SK-N-SH (cell line): Measurements from ENCODE around the gene BRSK1. TPM values are rescaled to one million over a fixed set of nuclear protein-coding genes. Genes with fewer than 3 reads are reported as not detected.

Experiments used
- CTCF ChIA-PET: fragments of 300-600, 350-600 bp; formaldehyde crosslinking; extraction: SDS; loops from one replicate; lab custom pipeline; 2021; lab: Yijun Ruan, JAX
- POLR2A ChIA-PET: fragments of 350-600 bp; sonication (Branson Sonifier 250); formaldehyde crosslinking; extraction: SDS; loops from one replicate; lab custom pipeline; 2020; ENCODE audit warnings: antibody characterized with exemption, inconsistent platforms; lab: Yijun Ruan, JAX
- DNase-seq: peaks from one replicate; pipeline ENCODE4 v3.0.0; 2012
- H2AFZ ChIP-seq: fragments of 200-600 bp; sonication (generic); 2 replicates; pipeline ENCODE4 v1.8.1; 2016; ENCODE audit warnings: antibody characterized with exemption, mild to moderate bottlenecking, low read depth
- H3F3A ChIP-seq: fragments of 200-600 bp; sonication (generic); replicated peaks from 2 replicates; pipeline ENCODE3; 2016; ENCODE audit warnings: antibody characterized with exemption, mild to moderate bottlenecking; ENCODE audit not compliant: insufficient read depth
- H3K27ac ChIP-seq, 2 experiments: fragments of 200-500 bp in 1 of 2; fragments of 200-600 bp in 1 of 2; sonication (Bioruptor generic) in 1 of 2; sonication (generic), shearing (Covaris generic) in 1 of 2; 2 replicates each; pipeline versions ENCODE4 v1.5.1 to v1.6.1; 2014 to 2016; ENCODE audit warnings: low read depth in 2 of 2, inconsistent platforms in 1 of 2, low read length in 1 of 2, mild to moderate bottlenecking in 1 of 2, mixed read lengths in 1 of 2
- H3K27me3 ChIP-seq: fragments of 200-600 bp; sonication (generic), shearing (Covaris generic); 2 replicates; pipeline ENCODE4 v1.6.1; 2016; ENCODE audit warnings: mixed run types; ENCODE audit not compliant: insufficient read depth
- H3K36me3 ChIP-seq, 2 experiments: fragments of 200-500 bp in 1 of 2; fragments of 200-600 bp in 1 of 2; sonication (Bioruptor generic) in 1 of 2; sonication (generic) in 1 of 2; replicated peaks in 1 of 2; 2 replicates each; pipeline versions ENCODE3 to v1.5.1; 2014 to 2016; ENCODE audit warnings: low read length in 1 of 2, mild to moderate bottlenecking in 1 of 2; ENCODE audit not compliant: insufficient read depth in 2 of 2, control insufficient read depth in 1 of 2
- H3K4me1 ChIP-seq, 2 experiments: fragments of 200-500 bp in 1 of 2; fragments of 200-600 bp in 1 of 2; sonication (Bioruptor generic) in 1 of 2; sonication (generic), shearing (Covaris generic) in 1 of 2; 2 replicates each; pipeline versions ENCODE4 v1.5.1 to v1.6.1; 2014 to 2016; ENCODE audit warnings: low read depth in 1 of 2, low read length in 1 of 2, mixed run types in 1 of 2; ENCODE audit not compliant: insufficient read depth in 2 of 2, control insufficient read depth in 1 of 2
- H3K4me2 ChIP-seq: fragments of 200-600 bp; sonication (generic), shearing (Covaris generic); 2 replicates; pipeline ENCODE4 v1.6.1; 2017; ENCODE audit warnings: mixed run types
- H3K4me3 ChIP-seq, 2 experiments: fragments of 200-500 bp in 1 of 2; fragments of 200-600 bp in 1 of 2; sonication (Bioruptor generic) in 1 of 2; sonication (generic), shearing (Covaris generic) in 1 of 2; 2 replicates each; pipeline versions ENCODE4 v1.5.1 to v1.8.1; 2014 to 2016; ENCODE audit warnings: low read depth in 2 of 2, inconsistent platforms in 1 of 2, low read length in 1 of 2, mild to moderate bottlenecking in 1 of 2, mixed read lengths in 1 of 2, moderate library complexity in 1 of 2
- H3K79me2 ChIP-seq: fragments of 200-600 bp; sonication (generic); 2 replicates; pipeline ENCODE4 v1.8.1; 2017; ENCODE audit warnings: mild to moderate bottlenecking; ENCODE audit not compliant: insufficient read depth
- H3K9ac ChIP-seq: fragments of 200-600 bp; sonication (generic); 2 replicates; pipeline ENCODE4 v1.6.1; 2017; ENCODE audit warnings: mixed run types
- H3K9me2 ChIP-seq: fragments of 200-600 bp; sonication (generic); 2 replicates; pipeline ENCODE4 v1.6.1; 2017; ENCODE audit warnings: mixed run types
- H3K9me3 ChIP-seq: fragments of 200-600 bp; sonication (generic); 2 replicates; pipeline ENCODE4 v1.6.1; 2017; ENCODE audit warnings: mixed run types, mild to moderate bottlenecking, moderate library complexity
- H4K20me1 ChIP-seq: fragments of 200-600 bp; sonication (generic); 2 replicates; pipeline ENCODE4 v1.6.1; 2017; ENCODE audit warnings: mild to moderate bottlenecking, mixed run types; ENCODE audit not compliant: insufficient read depth
- CHD2 ChIP-seq: fragments of 150-350 bp; IDR thresholded peaks from 2 replicates; pipeline ENCODE4 v1.6.1; 2018; ENCODE audit warnings: low read length; ENCODE audit not compliant: partially characterized antibody
- ELF1 ChIP-seq: IDR thresholded peaks from 2 replicates; pipeline ENCODE4 v1.4.0; 2012
- EP300 ChIP-seq, 2 experiments: IDR thresholded peaks; 2 replicates each; pipeline versions ENCODE4 v1.4.0 to v1.6.1; 2012; ENCODE audit warnings: borderline replicate concordance in 1 of 2, low read depth in 1 of 2, low read length in 1 of 2
- EZH2phosphoT487 ChIP-seq: fragments of 200-600 bp; sonication (generic); IDR thresholded peaks from 2 replicates; pipeline ENCODE4 v1.6.1; 2017; ENCODE audit warnings: low read depth, mixed run types, mild to moderate bottlenecking, antibody characterized with exemption, moderate library complexity, borderline replicate concordance
- FOXM1 ChIP-seq: IDR thresholded peaks from 2 replicates; pipeline ENCODE4 v1.4.0; 2012; ENCODE audit warnings: low read depth, mild to moderate bottlenecking
- GABPA ChIP-seq: IDR thresholded peaks from 2 replicates; pipeline ENCODE4 v1.4.0; 2012; ENCODE audit warnings: low read depth, mild to moderate bottlenecking
- NFIC ChIP-seq: IDR thresholded peaks from 2 replicates; pipeline ENCODE4 v1.4.0; 2012; ENCODE audit warnings: borderline replicate concordance
- NRF1 ChIP-seq: IDR thresholded peaks from 2 replicates; pipeline ENCODE4 v1.6.1; 2012; ENCODE audit warnings: low read depth, mild to moderate bottlenecking, low read length
- SIN3A ChIP-seq: IDR thresholded peaks from 2 replicates; pipeline ENCODE4 v1.6.1; 2012; ENCODE audit warnings: low read depth, mild to moderate bottlenecking, low read length, moderate library complexity, borderline replicate concordance
- TAF1 ChIP-seq: IDR thresholded peaks from 2 replicates; pipeline ENCODE4 v1.6.1; 2012; ENCODE audit warnings: low read depth, mild to moderate bottlenecking, low read length, moderate library complexity, borderline replicate concordance
- YY1 ChIP-seq: IDR thresholded peaks from 2 replicates; pipeline ENCODE4 v1.4.0; 2012; ENCODE audit warnings: low read depth, mild to moderate bottlenecking
- WGBS: methylation state at CpG from one replicate; pipeline ENCODE4 v1.1.6; 2017; ENCODE audit warnings: low lambda C conversion rate; 5-methylcytosine and 5-hydroxymethylcytosine counted together
- polyA plus RNA-seq, 3 experiments: library from polyadenylated mRNA; depleted of rRNA; stranded (reverse); fragments of >200 nt; gene quantifications; 2 replicates each; pipeline ENCODE4 v1.2.3, GENCODE V29; 2012
- TF ChIP-seq, protein P1 (sequence below): IDR thresholded peaks from 2 replicates; pipeline ENCODE4 v1.4.0; 2012; ENCODE audit warnings: low read depth
- TF ChIP-seq, protein P2 (sequence below): fragments of 200-600 bp; sonication (generic); IDR thresholded peaks from 2 replicates; pipeline ENCODE4 v1.6.1; 2017; ENCODE audit warnings: antibody characterized with exemption, mild to moderate bottlenecking, moderate library complexity
- TF ChIP-seq, protein P3 (sequence below): fragments of 150-350 bp; IDR thresholded peaks from 2 replicates; pipeline ENCODE4 v1.6.1; 2016; ENCODE audit warnings: mild to moderate bottlenecking, low read depth, low read length

Gene BRSK1
- polyA plus RNA-seq, 1 of the 3 experiments (the other 2 are of a cell fraction), result 49.7 TPM

DNA sequence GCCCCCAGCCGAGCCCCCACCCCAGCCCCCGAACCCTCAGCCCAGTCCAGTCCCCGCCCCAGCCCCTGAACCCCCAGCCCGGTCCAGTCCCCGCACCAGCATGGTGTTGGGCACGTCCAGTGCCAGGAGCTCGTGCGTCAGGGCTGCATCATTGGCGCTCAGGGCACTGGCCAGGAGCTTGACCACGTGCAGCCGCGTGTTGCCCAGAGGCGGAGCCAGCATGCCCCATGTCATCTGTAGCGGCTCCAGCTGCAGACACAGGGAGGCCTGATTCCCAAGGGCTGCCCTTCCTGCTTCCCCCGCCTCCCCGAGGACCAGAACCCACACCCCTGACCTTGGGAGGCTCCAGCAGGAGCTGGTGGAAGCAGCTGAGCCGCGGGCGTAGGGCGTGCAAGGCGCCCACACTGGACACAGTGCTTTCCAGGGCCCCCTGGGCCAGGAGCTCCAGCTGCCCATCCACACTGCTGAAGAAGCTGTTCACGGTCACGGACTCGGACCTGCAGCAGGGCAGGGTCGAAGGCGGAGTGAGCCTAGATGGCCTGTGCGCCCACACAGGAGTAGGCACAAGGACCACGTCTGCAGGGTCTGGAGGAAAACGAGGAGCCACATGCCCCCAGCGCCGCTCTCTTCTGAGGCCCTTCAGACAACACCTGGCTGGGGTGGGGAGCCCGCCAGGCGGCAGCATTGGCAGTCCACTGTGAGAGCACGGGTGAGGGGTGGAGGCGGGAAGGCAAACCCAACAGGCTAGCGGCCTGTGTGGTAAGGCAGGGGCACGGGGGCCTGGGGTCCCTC lies 42.5 kb upstream of the BRSK1 start:
- Histone ChIP-seq H3K4me3 (no peak overlapping the region), H3K27ac (no peak overlapping the region), H3K9me2 (no peaks in the 10 kb centered on the region), H3K9ac (no peak overlapping the region), H4K20me1 (no peaks in the 10 kb centered on the region), H3K4me2 (no peak overlapping the region), H3K79me2 (no peaks in the 10 kb centered on the region), H3K36me3 (peaks cover 27 to 67% of the 10 kb centered on the region in 2 experiments), H3K27me3 (no peaks in the 10 kb centered on the region), H3F3A (no peaks in the 10 kb centered on the region), H2AFZ (no peak overlapping the region), H3K9me3 (no peaks in the 10 kb centered on the region), H3K4me1 (no peaks in the 10 kb centered on the region)
- no peak for DNase-seq
- 95% methylated on average over 19 of the region's 37 CpGs for WGBS
- ChIA-PET CTCF (interaction anchor here (1.4 to 1.7 kb wide), 2 partner anchors 13 to 40 kb away, joined by 3 to 6 read pairs; no protein-coding TSS in a partner anchor), POLR2A (no interaction called here)
- TF ChIP-seq NFIC (no peak), YY1 (no peak), NRF1 (no peak), FOXM1 (no peak), GABPA (no peak), CHD2 (no peak), ELF1 (no peak), EZH2phosphoT487 (no peak), SIN3A (no peak), EP300 (IDR thresholded peaks at IDR 0.05; ENCODE audit: borderline replicate concordance in 1 of 2, low read depth in 1 of 2, low read length in 1 of 2) (no peak), TAF1 (no peak)
- TF ChIP-seq, protein P1, sequence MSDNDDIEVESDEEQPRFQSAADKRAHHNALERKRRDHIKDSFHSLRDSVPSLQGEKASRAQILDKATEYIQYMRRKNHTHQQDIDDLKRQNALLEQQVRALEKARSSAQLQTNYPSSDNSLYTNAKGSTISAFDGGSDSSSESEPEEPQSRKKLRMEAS, result no peak
- TF ChIP-seq, protein P2, sequence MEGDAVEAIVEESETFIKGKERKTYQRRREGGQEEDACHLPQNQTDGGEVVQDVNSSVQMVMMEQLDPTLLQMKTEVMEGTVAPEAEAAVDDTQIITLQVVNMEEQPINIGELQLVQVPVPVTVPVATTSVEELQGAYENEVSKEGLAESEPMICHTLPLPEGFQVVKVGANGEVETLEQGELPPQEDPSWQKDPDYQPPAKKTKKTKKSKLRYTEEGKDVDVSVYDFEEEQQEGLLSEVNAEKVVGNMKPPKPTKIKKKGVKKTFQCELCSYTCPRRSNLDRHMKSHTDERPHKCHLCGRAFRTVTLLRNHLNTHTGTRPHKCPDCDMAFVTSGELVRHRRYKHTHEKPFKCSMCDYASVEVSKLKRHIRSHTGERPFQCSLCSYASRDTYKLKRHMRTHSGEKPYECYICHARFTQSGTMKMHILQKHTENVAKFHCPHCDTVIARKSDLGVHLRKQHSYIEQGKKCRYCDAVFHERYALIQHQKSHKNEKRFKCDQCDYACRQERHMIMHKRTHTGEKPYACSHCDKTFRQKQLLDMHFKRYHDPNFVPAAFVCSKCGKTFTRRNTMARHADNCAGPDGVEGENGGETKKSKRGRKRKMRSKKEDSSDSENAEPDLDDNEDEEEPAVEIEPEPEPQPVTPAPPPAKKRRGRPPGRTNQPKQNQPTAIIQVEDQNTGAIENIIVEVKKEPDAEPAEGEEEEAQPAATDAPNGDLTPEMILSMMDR, result no peak
- TF ChIP-seq, protein P3, sequence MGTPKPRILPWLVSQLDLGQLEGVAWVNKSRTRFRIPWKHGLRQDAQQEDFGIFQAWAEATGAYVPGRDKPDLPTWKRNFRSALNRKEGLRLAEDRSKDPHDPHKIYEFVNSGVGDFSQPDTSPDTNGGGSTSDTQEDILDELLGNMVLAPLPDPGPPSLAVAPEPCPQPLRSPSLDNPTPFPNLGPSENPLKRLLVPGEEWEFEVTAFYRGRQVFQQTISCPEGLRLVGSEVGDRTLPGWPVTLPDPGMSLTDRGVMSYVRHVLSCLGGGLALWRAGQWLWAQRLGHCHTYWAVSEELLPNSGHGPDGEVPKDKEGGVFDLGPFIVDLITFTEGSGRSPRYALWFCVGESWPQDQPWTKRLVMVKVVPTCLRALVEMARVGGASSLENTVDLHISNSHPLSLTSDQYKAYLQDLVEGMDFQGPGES, result no peak
